GM19455 (cell line): ENCODE measurements around the gene S1PR2.
"Not testable (repeated sequence)": the region's sequence is repeated elsewhere in the genome, so short reads cannot be mapped to it uniquely, and the experiment has no call there.

Experiments
- ATAC-seq: cut with Tn5 transposase; IDR thresholded peaks from one replicate; pipeline ENCODE4 v1.9.1; 2021; ENCODE audit not compliant: unreplicated experiment

Gene S1PR2

GRCh38 chr19:10254244-10254643, 23.1 kb upstream of the S1PR2 start:
- ATAC-seq = no peak

- ATAC-seq = no peak
Observed at GRCh38 chr19:10252707-10253106, 21.6 kb upstream of the S1PR2 start.

GRCh38 chr19:10251792-10252694, 20.9 kb upstream of the S1PR2 start, which contains the start of gene MRPL4:
TSS of gene MRPL4 (plus strand) at chr19:10252214. CDS start at chr19:10252254, 40 bp downstream.
- peak; percentile 77 for ATAC-seq

- no peak for ATAC-seq
Observed at GRCh38 chr19:10246511-10246910, 15.4 kb upstream of the S1PR2 start.

- ATAC-seq = no peak
Observed at GRCh38 chr19:10245189-10245939, 14.2 kb upstream of the S1PR2 start.

GRCh38 chr19:10243606-10244005, 12.5 kb upstream of the S1PR2 start:
- no peak for ATAC-seq

- ATAC-seq = not testable (repeated sequence)
Observed at GRCh38 chr19:10241826-10242449, 10.8 kb upstream of the S1PR2 start.

GRCh38 chr19:10238172-10238783, 7.1 kb upstream of the S1PR2 start:
- ATAC-seq = no peak

GRCh38 chr19:10237702-10238101, 6.6 kb upstream of the S1PR2 start:
- ATAC-seq = no peak

GRCh38 chr19:10235409-10235808, 4.3 kb upstream of the S1PR2 start:
- ATAC-seq = not testable (repeated sequence)

GRCh38 chr19:10235003-10235402, 3.9 kb upstream of the S1PR2 start:
- no peak for ATAC-seq

- ATAC-seq = no peak
Observed at GRCh38 chr19:10233946-10234345, 2.8 kb upstream of the S1PR2 start.

- no peak for ATAC-seq
Observed at GRCh38 chr19:10231612-10232228, 589 bp upstream of the S1PR2 start.

GRCh38 chr19:10230173-10230860, 814 bp downstream of the S1PR2 start:
- no peak for ATAC-seq

GRCh38 chr19:10228920-10229319, 2.2 kb downstream of the S1PR2 start:
- ATAC-seq = no peak

GRCh38 chr19:10228393-10228792, 2.7 kb downstream of the S1PR2 start:
- no peak for ATAC-seq

- no peak for ATAC-seq
Observed at GRCh38 chr19:10227026-10227971, 3.8 kb downstream of the S1PR2 start.

GRCh38 chr19:10226376-10227025, 4.6 kb downstream of the S1PR2 start:
- ATAC-seq = no peak

GRCh38 chr19:10226021-10226375, 5.1 kb downstream of the S1PR2 start:
- ATAC-seq = no peak
